ENCODE results near the gene NPR3.

Gene NPR3

DNA sequence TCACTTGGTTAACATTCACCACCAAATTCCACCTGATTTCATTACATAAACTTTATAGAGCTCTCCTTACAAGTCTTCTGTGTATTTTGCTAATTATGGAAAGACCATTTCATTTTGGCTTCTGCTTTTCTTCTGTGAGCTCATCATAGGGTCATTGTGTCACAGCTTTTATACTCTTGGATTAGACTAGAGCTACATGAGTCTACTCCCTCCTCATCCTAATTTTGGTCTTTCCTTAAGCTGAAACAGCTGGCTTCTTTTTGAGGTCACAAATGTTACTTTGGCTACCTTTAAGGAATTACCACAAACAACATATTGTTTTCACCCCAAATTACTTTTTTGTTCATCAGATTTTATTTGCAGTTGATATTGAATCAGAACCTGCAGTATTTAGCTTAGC lies 103.0 kb downstream of the NPR3 start:
- FAIRE-seq: no peak

DNA sequence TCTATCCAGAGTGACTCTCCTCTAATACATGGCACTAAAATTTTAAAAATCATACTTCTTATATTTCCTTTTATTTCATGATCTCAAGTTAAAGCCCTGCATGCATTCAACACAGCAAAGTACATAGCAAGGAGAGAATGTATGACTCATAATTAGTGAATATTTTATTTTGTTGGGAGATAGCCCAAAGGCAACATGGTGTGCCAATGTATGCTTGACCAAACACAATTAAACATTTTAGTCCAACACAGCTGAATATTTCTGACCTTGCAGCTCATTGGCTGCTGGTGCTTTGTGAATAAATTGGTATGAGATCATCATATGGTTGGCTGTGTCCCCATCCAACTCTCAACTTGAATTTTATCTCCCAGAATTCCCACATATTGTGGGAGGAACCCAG lies 103.5 kb downstream of the NPR3 start:
- FAIRE-seq: no peak

DNA sequence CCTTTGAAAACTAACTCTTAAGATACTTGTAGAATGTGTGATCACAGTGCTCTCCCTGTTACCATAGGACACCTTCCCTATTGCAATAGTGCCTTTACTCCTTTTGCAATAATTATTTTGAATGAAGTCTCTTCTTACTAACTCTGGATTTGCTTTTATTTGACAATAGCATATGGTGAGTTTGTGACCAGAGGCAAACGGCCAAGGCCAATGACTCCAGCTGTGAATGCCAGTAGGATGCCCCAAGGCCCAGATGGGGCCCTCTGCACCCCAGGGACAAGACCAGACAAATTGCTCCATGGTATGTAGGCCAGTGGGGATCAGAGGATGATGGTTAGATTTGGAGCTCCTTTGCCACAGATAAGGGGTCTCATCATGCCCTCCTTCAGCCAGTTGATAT lies 116.9 kb downstream of the NPR3 start:
- FAIRE-seq: no peak

DNA sequence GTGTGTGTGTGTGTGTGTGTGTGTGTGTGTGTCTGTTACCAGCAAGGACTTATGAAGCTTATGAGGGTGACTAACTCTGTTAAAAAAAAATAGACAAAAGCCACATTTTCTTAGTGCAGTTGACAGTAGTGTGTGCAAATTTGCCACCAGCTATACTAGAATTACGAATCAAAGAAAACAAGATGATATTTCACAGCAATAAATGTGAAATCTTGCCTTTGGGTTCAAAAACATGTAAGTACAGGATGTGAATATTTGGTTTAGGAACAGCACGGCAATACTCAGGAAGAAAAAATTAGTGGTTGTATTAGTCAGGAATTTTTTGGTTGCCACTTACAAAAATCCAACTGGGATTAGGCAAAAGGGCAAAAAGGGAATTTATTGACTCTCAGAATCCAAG lies 117.4 kb downstream of the NPR3 start:
- no peak for FAIRE-seq

DNA sequence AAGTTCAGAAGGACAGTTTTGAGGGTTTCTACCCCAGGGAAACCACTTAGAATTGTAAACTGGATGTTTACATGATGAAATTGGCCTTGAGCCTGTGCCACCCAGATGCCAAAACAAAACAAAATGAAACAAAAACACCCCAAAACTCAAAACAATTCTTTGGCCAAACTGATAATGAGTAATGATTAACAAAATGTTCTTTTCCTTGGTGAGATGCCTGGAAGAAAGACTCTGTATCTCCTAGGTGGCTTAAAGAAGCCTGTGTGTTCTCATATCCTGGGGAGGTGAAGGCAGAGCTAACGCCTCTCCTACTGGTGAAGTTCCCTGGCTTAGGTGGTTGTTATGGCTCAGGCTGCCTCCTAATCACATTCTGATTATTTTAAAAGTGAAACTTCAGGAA lies 120.5 kb downstream of the NPR3 start:
- no peak for FAIRE-seq

DNA sequence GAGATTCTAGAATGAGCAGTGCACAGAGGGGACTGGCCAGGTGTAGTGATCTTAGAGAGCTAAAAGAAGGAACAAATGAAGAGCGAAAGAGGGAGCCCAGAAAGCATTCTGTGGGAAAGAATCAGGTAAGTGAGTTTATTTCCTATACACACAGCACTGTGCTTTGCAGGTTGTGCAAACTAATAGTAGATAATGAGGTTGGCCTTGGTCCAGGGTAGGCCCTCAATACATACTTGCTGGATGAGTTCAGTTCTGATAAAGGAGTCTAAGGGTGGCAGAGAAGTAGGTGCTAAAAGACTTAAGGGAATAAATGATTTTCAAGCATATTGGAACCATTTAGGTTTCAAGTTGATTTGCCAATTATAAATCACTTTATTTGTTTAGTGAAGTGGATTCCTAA lies 122.0 kb downstream of the NPR3 start:
- no peak for FAIRE-seq

DNA sequence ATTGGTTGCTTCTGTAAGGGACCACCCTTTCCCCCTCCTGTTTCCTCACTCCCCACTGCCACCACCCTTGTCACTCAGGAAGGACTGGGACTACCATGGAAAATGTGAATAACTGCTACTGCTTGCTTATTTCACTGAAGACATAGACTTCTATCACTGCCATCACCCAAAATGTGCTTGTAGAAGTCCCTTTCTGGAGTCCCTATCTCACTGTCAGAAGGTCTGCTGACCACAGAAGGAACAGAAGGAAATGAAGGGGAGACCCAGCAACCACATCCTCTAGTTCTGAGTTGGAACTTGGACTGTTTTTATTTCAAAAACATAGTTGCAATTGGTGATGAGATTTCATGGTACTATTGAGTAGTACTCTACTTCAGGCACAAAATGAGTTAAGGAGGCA lies 122.5 kb downstream of the NPR3 start:
- FAIRE-seq: no peak

DNA sequence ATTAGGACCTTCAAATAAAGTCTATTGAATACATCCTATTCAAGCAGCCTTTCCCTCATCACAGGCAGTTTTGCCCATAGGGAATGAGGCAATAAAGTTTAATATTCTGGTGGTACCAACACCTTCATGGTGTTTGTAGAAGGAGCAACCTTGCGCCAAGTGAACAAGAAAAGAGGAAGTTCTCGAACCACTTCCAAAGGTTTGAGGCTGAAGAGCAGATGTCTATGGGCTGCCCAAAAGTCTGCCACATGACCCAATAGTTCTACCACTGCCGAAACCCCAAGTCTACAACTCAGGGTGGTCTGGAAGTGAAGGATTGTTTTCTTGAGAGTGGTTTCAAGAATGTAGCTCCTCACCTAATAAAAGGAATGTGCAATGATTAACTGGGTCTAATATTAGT lies 123.1 kb downstream of the NPR3 start:
- FAIRE-seq: no peak

DNA sequence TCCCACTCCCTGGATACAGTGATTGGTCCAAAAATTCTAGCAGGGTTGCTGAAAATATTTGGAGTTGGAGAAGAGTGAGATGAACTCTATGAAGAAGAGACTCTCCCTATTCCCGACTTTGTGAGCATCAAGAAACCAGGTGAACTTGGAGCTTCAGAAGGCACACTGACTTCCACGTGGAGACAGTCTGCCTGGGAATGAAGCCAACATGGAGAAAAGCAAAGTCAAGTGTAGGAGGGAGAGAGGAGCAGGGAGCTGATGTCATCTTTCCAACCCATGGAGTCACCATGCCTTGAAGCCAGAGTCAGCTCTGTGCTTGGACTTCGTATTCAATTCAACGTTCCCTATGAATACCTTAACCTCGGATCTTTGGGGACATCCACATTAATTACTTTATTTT lies 125.1 kb downstream of the NPR3 start:
- no peak for FAIRE-seq

DNA sequence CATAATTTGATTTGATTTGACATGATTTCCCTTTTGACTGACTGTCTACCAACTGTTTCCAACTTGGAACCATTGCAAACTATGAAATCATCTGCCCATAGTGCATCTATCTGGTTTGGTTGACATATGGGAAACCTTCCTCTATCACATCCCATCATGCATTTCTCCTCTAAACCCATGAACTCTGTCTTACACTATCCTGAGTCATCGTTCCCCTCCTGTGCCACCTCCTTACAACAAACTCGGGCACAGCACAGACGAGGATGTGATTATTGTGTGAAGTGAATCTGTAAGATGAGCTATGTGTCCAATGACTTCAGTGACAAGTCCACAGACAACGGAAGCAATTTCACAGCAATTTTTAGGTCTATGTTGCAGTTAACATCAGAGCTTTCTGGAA lies 126.1 kb downstream of the NPR3 start:
- FAIRE-seq: no peak

DNA sequence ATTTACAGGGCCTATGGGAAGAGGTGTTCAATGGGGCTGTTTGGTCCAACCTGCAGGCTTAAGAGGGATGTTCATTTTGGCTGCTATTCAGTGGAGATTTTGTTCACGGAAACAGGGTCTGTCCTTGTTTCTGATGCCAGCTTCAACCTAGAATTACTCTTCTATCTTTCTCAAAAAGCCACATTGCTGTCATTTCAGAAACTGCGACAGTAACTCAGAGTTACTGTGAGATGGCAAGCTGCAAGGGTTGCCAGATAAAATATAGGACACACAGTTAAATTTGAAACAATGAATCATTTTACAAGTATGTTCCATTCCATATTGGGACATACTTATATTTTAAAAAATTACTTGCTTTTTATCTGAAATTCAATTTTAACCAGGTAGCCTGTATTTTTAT lies 128.0 kb downstream of the NPR3 start:
- FAIRE-seq: no peak

DNA sequence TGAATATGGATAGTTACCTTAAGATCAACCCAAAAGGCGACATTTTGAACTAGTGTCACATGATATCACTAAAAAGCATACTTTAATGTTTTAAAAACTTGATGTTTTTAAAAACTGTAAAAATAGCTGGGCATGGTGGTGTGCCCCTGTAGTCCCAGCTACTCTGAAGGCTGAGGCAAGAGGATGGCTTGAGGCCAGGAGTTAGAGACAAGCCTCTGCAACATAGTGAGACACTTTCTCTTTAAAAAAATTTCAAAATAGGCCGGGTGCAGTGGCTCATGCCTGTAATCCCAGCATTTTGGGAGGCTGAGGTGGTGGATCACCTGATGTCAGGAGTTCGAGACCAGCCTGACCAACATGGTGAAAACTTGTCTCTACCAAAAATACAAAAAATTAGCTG lies 129.5 kb downstream of the NPR3 start:
- FAIRE-seq: no peak

Measured in islet of Langerhans (tissue), 1 donor.